Measurements from ENCODE around the gene UNC50. TPM values are rescaled to one million over a fixed set of nuclear protein-coding genes. Genes with fewer than 3 reads are reported as not detected.

Gene UNC50
- total RNA-seq, 1 donor from 2014 or later = 32.1 TPM

GRCh38 chr2:98607741-98608115 lies 661 bp upstream of the UNC50 start:
- intact Hi-C loops (cut with micrococcal nuclease) = loop anchor here (2.0 to 10.0 kb wide), 2 partner anchors 163 to 229 kb away; partner anchors contain the start of gene INPP4A

DNA sequence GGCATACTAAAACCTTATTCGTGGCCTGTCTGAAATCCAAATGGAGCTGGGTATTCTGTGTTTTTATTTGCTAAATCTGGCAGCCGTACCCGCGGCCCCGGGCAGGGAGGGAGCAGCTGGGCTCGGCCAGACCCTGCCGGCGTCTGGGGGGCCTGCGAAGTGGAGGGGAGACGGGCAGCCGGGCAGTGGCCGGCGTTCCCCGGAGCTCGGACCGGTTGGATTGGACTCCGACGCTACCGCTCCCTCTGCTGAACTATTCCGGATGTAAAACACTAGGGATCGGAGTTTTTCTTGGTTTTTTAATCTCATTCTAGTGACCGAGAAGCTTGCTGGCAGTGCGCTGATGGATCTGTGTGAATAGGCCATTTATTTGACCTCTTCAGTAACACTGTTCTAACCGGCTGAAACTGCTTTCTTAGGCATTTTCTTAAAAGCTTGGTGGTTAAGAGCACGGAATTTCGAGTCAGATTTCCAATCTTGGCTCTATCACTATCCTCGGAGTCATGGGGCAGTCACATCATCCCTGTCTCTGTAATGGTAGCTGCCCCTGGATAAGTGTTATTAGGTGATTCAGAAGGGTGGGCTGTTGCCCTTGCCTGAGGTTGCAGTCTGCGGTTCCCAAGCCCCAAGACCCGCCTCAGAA lies 694 bp downstream of the UNC50 start:
- intact Hi-C loops (cut with micrococcal nuclease) = loop anchor here (2.0 to 10.0 kb wide), 2 partner anchors 164 to 228 kb away; partner anchors contain the start of gene INPP4A

DNA sequence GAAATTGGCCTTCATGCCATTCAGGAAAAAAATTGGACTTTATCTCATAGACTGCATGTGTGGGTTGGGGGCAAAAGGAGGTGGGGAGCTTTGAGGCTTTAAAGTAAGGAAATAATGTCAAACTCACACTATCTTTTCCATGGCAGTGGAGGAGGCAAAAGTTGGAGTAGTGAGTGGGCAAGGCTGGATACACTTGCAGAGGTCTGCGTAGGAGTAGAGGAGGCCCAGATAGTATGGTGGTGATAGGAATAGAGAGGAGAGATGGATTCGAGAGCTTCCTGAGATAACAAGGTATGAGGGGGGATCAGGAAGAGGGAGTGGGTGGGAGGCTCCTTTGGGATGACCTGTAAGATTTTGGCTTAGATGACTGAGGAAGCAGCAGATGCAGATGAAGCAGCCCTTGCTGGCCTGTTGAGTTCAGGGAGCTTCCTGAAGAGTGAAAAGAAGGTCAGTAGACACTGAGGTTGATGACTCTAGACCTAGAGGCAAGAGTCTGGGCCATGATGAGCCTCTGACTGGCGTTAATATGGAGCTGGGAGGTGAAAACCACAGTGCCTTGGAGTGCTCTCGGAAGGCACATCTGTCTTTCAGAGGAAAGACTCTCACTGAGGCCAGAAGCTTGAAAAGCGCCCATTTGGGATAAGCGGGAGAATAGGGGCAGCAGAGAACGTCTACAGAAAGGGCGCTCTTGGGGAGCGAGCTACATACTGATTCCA lies 5.8 kb downstream of the UNC50 start:
- intact Hi-C loops (cut with micrococcal nuclease) = no loop called here

DNA sequence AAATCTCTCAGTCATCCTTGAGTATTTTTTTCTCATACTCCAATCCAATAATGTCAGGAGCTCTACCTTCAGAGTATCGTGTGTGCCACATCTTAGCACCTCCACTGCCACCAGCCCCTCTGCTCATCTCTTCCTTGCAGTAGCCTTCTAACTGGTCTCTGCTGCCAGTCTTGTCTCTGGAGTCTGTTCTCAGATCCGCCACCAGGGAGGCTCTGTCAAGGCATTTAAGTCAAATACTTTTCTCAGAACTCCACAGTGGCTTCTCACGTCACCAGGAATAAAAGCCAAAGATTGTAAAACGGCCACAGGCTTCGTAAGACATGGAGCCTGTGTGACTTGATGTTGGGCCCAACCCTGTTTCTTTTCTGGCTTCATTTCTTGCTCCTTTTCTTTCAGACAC lies 7.1 kb downstream of the UNC50 start:
- intact Hi-C loops (cut with micrococcal nuclease) = no loop called here

GRCh38 chr2:98617149-98617548 lies 8.8 kb downstream of the UNC50 start:
- intact Hi-C loops (cut with micrococcal nuclease) = no loop called here

DNA sequence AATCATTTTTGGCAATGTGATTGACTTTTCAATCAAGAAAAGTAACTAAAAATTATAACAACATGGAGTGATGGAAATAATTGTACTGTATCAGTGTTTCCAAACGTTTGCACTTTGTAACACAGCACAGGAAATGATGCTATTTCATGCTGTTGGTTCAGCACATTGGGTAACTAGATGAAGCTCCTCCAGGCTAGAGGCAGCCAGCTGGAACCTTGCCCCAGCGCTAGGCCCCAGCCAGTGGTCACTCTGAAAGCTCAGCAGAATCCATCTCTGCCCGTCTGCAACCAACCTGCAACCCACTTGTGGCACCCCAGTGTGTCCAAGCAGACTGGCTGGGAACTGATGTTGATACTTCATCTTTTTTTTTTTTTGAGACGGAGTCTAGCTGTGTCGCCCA lies 15.3 kb downstream of the UNC50 start:
- intact Hi-C loops (cut with micrococcal nuclease) = no loop called here

DNA sequence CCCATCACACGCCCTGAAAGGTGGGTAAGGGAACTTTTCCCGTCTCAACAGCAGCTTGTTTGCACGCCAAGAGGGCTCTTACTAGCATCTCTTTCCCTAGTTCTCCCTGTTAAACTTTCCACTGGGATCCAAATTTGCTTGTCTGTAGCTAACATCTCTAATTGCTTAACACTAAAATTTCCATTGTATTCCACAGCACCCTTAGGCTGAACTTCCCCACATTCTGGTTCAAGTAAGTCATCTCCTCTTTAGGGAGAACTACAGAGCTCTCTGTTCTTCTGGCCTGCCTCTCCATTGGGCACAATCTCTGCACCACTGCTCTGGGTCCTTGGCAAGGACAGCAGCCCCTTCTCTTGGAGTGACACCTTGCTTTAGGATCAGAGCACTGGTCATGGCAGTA lies 24.0 kb downstream of the UNC50 start:
- intact Hi-C loops (cut with micrococcal nuclease) = loop anchor here (10.0 kb wide), 1 partner anchor 512 kb away; the partner anchor contains the start of gene C2orf15

DNA sequence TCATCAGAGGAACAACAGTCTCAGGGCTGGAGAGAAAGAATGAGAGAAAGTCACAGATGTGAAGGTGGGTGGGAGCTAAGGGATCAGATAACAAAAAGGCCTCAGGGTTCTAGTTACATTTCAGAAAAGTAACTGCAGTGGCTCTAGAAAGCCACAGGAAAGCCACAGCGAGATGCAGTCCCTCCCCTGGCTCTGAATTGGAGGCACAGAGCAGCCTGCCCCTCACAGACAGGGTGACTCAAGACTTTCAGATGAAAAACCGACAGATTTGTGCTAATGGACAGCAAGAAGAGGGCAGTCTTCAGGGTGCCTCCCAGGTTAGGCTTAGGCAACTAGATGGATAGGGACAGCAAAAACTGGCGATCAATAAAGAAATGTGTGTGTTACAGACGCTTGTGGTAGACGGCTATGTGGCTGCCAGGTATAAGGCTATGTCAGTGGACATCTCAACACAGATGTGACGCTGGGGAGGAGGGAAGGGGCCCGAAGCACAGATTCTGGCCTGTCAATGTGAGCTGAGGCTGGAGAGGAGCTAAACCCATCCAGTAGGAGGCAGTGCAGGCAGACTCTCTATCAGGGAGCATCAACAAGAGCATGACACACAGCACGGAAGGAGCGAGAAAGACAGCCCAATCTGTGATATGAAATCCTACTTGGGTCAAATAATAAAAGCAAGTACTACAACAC lies 26.2 kb downstream of the UNC50 start:
- intact Hi-C loops (cut with micrococcal nuclease) = loop anchor here (10.0 kb wide), 1 partner anchor 510 kb away; the partner anchor contains the start of gene C2orf15

GRCh38 chr2:98637401-98638147 lies 29.2 kb downstream of the UNC50 start:
- intact Hi-C loops (cut with micrococcal nuclease) = loop anchor here (10.0 kb wide), 1 partner anchor 507 kb away; the partner anchor contains the start of gene C2orf15

GRCh38 chr2:98643496-98644100 lies 35.2 kb downstream of the UNC50 start:
- intact Hi-C loops (cut with micrococcal nuclease) = no loop called here

DNA sequence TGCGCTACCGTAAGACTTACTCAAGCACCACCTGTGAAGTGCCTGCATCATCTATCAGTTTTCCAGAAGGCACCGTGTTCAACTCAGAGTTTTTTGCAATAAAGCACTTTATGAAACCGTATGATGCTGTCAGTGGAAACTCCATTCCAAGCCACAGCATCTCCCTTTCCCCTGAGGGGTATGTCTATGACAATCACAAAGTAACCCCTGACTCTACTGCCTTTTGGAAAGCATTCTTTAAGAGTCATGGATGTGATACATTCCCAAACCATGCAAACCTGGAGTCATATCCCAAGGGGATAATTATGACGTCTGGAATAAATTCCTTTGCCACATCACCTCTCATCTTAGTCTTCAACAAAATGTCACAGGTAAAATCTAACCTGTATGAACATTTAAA lies 39.2 kb downstream of the UNC50 start:
- intact Hi-C loops (cut with micrococcal nuclease) = loop anchor here (2.0 kb wide), 1 partner anchor 419 kb away; no protein-coding TSS in a partner anchor

GRCh38 chr2:98648451-98648850 lies 40.1 kb downstream of the UNC50 start:
- intact Hi-C loops (cut with micrococcal nuclease) = loop anchor here (2.0 kb wide), 1 partner anchor 418 kb away; no protein-coding TSS in a partner anchor

DNA sequence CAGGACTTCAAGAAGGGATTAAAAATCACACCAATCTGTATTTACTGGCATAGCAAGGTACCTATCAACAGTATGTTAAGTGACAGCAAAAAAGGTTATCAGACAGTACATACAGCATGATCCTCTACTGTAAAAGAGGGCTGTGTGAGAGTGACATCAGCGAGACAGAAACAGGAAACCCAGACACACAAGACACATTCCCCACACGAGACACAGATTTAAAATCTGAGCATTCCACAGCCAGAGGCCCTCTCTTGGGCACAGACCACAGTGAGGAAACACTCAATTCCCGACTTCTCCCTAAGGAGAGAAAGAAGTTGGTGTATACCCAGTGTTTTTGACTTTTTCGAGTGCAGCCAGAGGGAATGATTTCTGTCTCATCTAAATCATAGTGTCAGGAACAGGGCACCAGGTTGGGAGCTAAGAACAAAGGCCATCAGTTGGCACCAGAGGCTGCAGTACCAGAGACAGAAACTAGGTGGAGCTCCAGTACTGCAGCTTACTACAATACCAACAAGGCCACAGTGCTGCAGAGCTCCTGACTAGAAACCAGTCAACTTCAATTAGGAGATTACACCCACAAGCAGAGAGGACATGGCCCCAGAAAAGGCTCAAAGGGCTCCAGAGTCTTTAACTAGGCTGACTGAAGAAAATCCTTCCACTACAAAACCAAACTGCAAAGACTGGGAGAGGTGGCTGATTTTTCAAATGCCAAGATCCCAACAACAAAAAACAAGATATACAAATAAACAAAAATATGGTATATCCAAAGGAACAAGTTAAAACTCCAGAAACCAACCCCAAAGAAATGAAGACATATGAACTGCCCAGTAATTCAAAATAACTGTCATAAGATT lies 41.0 kb downstream of the UNC50 start:
- intact Hi-C loops (cut with micrococcal nuclease) = loop anchor here (1.0 to 2.0 kb wide), 3 partner anchors 188 to 530 kb away; no protein-coding TSS in a partner anchor

DNA sequence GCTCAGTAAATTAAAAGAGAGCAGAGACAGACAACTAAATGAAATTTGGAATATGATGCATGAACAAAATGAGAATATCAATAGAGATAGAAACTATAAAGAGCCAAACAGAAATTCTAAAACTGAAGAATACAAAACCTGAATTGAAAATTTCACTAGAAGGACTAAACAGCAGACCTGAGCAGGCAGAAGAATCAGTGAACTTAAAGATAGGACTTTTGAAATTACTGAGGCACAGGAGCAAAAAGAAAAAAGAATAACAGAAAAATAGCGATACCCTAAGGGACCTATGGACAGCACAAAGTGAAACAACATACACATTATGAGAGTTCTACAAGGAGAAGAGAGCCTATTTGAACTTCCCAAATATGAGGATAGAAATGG lies 41.6 kb downstream of the UNC50 start:
- intact Hi-C loops (cut with micrococcal nuclease) = loop anchor here (1.0 to 2.0 kb wide), 3 partner anchors 187 to 529 kb away; no protein-coding TSS in a partner anchor

DNA sequence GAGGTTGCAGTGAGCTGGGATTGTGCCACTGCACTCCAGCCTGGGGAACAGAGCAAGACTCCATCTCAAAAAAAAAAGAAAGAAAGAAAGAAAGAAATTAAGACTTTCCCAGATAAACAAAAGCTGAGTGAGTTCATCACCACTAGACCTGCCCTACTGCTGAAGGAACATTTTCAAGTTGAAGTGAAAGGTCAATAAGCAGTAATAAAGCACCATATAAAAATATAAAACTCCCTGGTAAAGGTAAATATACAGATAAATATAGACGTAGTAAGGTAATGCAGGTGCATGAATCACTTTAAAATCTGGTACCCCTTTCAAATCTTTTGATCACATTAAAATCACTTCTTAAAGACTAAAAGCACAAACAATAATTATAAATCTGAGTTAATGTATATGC lies 42.6 kb downstream of the UNC50 start:
- intact Hi-C loops (cut with micrococcal nuclease) = no loop called here

- intact Hi-C loops (cut with micrococcal nuclease) = loop anchor here (5.0 kb wide), 1 partner anchor 37 kb away; no protein-coding TSS in a partner anchor
Measured at GRCh38 chr2:98654699-98655495, 46.5 kb downstream of the UNC50 start.

GRCh38 chr2:98656800-98657199 lies 48.4 kb downstream of the UNC50 start:
- intact Hi-C loops (cut with micrococcal nuclease) = loop anchor here (5.0 kb wide), 1 partner anchor 36 kb away; no protein-coding TSS in a partner anchor

DNA sequence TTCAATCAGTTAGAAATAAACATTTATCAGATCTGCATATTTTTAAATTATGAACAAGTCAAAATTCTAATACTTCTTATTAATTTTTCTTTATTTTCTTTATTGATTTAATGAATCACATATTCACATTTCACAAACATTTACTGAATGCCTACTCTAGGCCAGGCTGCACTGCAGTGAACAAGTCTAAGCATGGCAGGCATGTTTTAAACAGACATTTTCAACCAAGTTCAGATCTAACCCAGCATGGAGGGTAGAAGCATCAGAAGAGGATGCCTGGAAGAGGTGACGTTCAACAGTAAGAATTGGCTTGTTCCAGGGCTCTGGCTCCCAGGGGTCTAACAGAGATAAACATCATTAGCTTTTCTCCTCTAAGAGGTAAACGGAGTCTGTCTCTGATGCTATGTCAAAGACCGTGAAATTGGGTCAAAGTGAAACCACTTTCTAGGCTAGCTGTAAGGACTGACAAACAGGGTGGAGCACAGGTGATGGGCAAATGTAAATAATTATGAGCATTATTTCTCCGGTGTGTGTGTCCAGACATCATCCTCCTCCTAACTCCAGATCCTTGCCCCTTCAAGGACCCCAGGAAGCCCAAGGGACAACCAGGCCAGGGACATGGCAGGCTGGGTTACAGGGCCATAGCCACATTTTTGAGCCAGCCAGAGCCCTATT lies 50.6 kb downstream of the UNC50 start:
- intact Hi-C loops (cut with micrococcal nuclease) = loop anchor here (5.0 kb wide), 1 partner anchor 33 kb away; no protein-coding TSS in a partner anchor
